Measurements from ENCODE around the gene AGBL1.
"Not testable (repeated sequence)": the region's sequence is repeated elsewhere in the genome, so short reads cannot be mapped to it uniquely, and the experiment has no call there.

Gene AGBL1

GRCh38 chr15:86871964-86872363 lies 792.3 kb downstream of the AGBL1 start:
- ATAC-seq (replicated peaks): no peak
- Mint-ChIP-seq H3K27me3 (peaks cover 10% of the 10 kb centered on the region in 2 donors), H3K27ac (no peak overlapping the region), H3K9me3 (peaks cover 0 to 2% of the 10 kb centered on the region in 2 donors), H3K36me3 (ENCODE audit: insufficient read depth) (no peaks in the 10 kb centered on the region), H3K4me3 (no peak overlapping the region), H3K4me1 (ENCODE audit: low read depth in 2 of 2) (no peaks in the 10 kb centered on the region)
- no peak for DNase-seq

DNA sequence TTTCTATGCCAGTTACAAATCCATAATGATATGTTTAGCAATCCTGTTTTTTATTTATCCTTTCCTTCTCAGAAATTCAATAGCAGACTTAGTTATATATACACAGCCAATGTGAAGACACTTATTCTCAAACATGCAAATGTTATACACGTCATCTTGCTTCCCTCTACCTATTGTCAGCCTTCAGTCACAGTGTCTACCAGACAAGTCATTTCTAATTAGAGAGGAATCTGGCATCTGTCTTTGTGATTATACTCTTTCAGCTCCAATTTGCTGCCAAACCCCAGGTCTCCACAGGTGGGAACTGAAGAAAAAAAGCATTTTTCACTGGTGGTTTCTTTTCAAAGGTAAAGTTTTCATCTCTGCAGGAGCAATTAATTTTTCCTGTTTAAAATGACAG lies 793.1 kb downstream of the AGBL1 start:
- peaks cover 10% of the 10 kb centered on the region in 2 donors for H3K27me3 Mint-ChIP-seq
- no peak overlapping the region for H3K4me3 Mint-ChIP-seq
- H3K27ac Mint-ChIP-seq: no peak overlapping the region
- no peaks in the 10 kb centered on the region for H3K4me1 Mint-ChIP-seq (ENCODE audit: low read depth in 2 of 2)
- H3K36me3 Mint-ChIP-seq (ENCODE audit: insufficient read depth): no peaks in the 10 kb centered on the region
- DNase-seq (no peak), ATAC-seq (replicated peaks) (no peak)
- H3K9me3 Mint-ChIP-seq: peaks cover 0 to 2% of the 10 kb centered on the region in 2 donors

GRCh38 chr15:86875067-86875466 lies 795.4 kb downstream of the AGBL1 start:
- DNase-seq (no peak), ATAC-seq (replicated peaks) (no peak)
- peaks cover 10% of the 10 kb centered on the region in 2 donors for H3K27me3 Mint-ChIP-seq
- no peaks in the 10 kb centered on the region for H3K36me3 Mint-ChIP-seq (ENCODE audit: insufficient read depth)
- no peak overlapping the region for H3K4me3 Mint-ChIP-seq
- no peak overlapping the region for H3K27ac Mint-ChIP-seq
- no peaks in the 10 kb centered on the region for H3K4me1 Mint-ChIP-seq (ENCODE audit: low read depth in 2 of 2)
- peaks cover 0 to 2% of the 10 kb centered on the region in 2 donors for H3K9me3 Mint-ChIP-seq

- no peaks in the 10 kb centered on the region for H3K36me3 Mint-ChIP-seq (ENCODE audit: insufficient read depth)
- ATAC-seq (replicated peaks): no peak
- peaks cover 0 to under 1% of the 10 kb centered on the region in 2 donors for H3K9me3 Mint-ChIP-seq
- H3K4me1 Mint-ChIP-seq (ENCODE audit: low read depth in 2 of 2): no peaks in the 10 kb centered on the region
- no peak for DNase-seq
- peaks cover 4 to 5% of the 10 kb centered on the region in 2 donors for H3K27me3 Mint-ChIP-seq
- H3K4me3 Mint-ChIP-seq: no peak overlapping the region
- H3K27ac Mint-ChIP-seq: no peak overlapping the region
These were observed 796.8 kb downstream of the AGBL1 start for GRCh38 chr15:86876387-86876944.

DNA sequence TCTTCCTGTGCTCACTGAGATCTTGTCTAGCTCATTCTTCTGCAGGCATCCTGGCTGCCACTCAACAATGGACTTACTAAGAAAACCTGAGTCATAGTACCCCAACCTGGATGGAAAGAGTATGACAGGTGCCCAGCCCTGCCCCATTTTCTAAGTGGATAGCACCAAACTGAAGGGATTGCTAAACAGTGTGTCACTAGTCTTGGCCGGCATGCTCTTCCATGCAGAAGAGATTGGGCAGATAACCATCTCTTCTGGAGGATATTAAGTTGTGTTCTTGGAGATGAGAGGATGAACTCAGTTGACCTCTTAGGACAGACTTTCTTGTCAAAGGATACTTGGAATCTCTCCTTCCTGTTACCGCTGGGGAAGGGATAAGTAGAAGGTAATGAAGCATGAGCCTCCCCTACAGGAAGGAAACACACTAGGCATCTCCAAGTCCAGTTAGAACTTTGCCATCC lies 797.5 kb downstream of the AGBL1 start:
- Mint-ChIP-seq H3K4me1 (ENCODE audit: low read depth in 2 of 2) (no peaks in the 10 kb centered on the region), H3K4me3 (no peak overlapping the region)

DNA sequence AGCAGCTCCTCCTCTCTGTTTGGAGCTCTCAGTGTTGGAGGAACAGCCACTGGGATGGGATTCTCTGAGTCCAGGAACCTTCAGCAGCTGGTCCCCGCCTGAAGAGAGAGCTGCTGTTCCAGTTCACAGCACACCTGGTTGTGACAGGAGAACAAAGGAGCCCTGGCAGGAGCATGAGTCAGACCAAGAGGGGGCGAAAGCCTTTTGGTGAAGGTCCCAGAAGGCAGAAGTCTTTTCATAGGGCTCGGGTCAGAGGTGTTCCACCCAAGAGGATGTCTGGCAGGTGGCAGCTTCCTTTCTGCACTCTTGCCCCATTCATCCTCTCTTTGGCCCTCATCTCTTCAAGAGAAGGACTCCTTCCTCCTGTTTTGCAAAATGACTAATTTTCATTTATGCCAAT lies 799.2 kb downstream of the AGBL1 start:
- ATAC-seq (replicated peaks); H3K27me3 Mint-ChIP-seq; H3K36me3 Mint-ChIP-seq (ENCODE audit: insufficient read depth); DNase-seq; H3K9me3 Mint-ChIP-seq; H3K4me3 Mint-ChIP-seq; H3K4me1 Mint-ChIP-seq (ENCODE audit: low read depth in 2 of 2); H3K27ac Mint-ChIP-seq: not testable (repeated sequence)

More for the DNA sequence above, 797.5 kb downstream of the AGBL1 start:
- no peaks in the 10 kb centered on the region for H3K36me3 Mint-ChIP-seq (ENCODE audit: insufficient read depth)
- ATAC-seq (replicated peaks) (no peak), DNase-seq (no peak)
- no peak overlapping the region for H3K27ac Mint-ChIP-seq
- no peaks in the 10 kb centered on the region for H3K27me3 Mint-ChIP-seq
- H3K9me3 Mint-ChIP-seq: no peaks in the 10 kb centered on the region

DNA sequence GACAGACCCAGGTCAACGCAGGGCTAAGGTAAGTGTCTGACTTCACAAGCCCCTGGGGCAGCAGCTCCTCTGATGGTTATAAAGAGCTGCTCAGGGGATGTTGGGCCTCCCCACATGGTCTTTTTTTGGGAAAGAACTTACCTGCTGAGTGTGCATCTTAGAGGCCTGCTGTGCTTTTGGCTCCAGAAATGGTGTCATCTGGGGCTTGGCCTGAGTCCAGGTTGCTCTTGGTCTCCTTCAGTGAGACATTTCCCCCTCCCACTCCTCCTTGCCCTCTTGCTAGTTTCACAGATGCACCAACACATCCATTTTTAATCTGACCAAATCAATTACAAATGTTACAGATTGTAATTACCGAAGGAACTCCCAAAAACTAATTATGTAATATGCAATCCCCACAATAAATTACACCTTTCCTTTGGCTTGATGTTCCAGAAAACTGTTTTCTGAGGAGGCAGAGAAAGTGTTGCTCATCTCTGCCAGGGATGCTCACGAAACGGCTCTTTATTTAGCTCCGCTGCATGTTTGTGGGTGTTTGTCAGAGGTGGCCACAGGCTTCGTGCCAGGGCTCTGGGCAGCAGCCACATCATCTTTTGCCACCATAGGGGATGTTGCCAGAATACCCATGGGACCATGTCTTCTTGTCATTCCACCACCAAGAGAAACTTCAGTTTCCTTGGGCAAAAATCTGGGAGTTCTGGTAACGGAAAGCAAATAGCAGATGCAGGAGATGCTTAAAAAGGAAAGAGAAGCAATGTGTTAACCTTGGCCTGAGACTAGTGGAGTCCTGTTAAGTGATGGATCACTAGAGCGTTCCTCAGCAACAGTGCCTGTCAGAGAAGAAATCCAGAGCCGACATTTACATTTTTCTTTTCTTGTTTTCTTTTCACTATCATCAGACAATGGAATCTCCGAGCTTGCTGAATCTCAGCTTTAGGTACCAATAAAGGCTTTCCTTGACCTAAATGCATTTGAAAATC lies 799.9 kb downstream of the AGBL1 start:
- Mint-ChIP-seq H3K27ac (no peak overlapping the region), H3K4me1 (ENCODE audit: low read depth in 2 of 2) (no peaks in the 10 kb centered on the region), H3K4me3 (no peak overlapping the region), H3K9me3 (no peaks in the 10 kb centered on the region), H3K27me3 (peaks cover 4 to 6% of the 10 kb centered on the region in 2 donors), H3K36me3 (ENCODE audit: insufficient read depth) (no peaks in the 10 kb centered on the region)
- DNase-seq (no peak), ATAC-seq (replicated peaks) (no peak)

DNA sequence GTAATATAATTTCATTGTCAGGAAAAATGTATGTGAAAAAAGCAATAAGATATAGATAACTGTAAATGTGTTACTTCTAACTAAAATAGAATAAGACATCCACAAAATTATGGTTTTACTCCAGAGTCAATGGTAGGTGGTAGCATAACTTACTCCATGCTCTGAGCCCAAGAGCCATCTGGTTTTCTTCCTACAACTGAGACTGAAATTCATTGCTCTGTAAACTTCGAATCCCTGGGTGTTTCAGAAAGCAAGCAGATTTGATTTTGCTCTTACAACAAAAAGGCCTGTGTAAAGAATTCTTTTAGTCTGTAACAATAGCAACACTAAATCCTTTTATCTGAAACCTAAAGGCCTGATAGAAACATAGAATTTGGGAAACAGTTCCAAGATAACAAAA lies 805.9 kb downstream of the AGBL1 start:
- no peak overlapping the region for H3K27ac Mint-ChIP-seq
- H3K4me1 Mint-ChIP-seq (ENCODE audit: low read depth in 2 of 2): no peaks in the 10 kb centered on the region
- H3K4me3 Mint-ChIP-seq: no peak overlapping the region

GRCh38 chr15:86892774-86893449 lies 813.2 kb downstream of the AGBL1 start:
- no peaks in the 10 kb centered on the region for H3K4me1 Mint-ChIP-seq (ENCODE audit: low read depth in 2 of 2)
- no peak overlapping the region for H3K27ac Mint-ChIP-seq
- ATAC-seq (replicated peaks) (no peak), DNase-seq (no peak)
- peaks cover 10 to 19% of the 10 kb centered on the region in 2 donors for H3K27me3 Mint-ChIP-seq
- H3K36me3 Mint-ChIP-seq (ENCODE audit: insufficient read depth): no peaks in the 10 kb centered on the region
- H3K9me3 Mint-ChIP-seq: no peaks in the 10 kb centered on the region
- no peak overlapping the region for H3K4me3 Mint-ChIP-seq

More for the DNA sequence above, 805.9 kb downstream of the AGBL1 start:
- Mint-ChIP-seq H3K27me3 (peaks cover 4 to 6% of the 10 kb centered on the region in 2 donors), H3K36me3 (ENCODE audit: insufficient read depth) (no peaks in the 10 kb centered on the region), H3K9me3 (no peaks in the 10 kb centered on the region)
- DNase-seq (no peak), ATAC-seq (replicated peaks) (no peak)

DNA sequence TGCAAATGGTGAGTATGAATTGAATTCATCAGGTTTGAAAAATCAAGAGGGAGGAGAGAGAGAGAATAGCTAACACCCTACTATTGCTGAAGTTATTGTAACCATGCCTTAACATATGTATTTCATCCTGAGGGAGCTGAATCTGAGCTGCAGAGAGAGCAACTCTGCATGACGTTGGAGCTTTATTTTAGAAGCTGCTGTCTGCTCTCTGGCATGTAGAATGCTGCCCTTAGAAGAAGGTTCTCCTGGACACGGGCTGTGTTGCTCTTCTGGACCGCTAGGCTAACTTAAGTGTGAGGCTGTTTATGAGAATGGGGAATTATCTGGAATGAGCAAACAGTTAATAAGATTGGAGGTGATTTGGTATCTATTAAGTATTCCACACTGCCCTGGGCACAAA lies 814.6 kb downstream of the AGBL1 start:
- ATAC-seq (replicated peaks) (no peak), DNase-seq (no peak)
- no peaks in the 10 kb centered on the region for H3K9me3 Mint-ChIP-seq
- H3K4me3 Mint-ChIP-seq: no peak overlapping the region
- H3K36me3 Mint-ChIP-seq (ENCODE audit: insufficient read depth): no peaks in the 10 kb centered on the region
- peaks cover 10 to 30% of the 10 kb centered on the region in 2 donors for H3K27me3 Mint-ChIP-seq
- H3K27ac Mint-ChIP-seq: no peak overlapping the region
- no peaks in the 10 kb centered on the region for H3K4me1 Mint-ChIP-seq (ENCODE audit: low read depth in 2 of 2)

DNA sequence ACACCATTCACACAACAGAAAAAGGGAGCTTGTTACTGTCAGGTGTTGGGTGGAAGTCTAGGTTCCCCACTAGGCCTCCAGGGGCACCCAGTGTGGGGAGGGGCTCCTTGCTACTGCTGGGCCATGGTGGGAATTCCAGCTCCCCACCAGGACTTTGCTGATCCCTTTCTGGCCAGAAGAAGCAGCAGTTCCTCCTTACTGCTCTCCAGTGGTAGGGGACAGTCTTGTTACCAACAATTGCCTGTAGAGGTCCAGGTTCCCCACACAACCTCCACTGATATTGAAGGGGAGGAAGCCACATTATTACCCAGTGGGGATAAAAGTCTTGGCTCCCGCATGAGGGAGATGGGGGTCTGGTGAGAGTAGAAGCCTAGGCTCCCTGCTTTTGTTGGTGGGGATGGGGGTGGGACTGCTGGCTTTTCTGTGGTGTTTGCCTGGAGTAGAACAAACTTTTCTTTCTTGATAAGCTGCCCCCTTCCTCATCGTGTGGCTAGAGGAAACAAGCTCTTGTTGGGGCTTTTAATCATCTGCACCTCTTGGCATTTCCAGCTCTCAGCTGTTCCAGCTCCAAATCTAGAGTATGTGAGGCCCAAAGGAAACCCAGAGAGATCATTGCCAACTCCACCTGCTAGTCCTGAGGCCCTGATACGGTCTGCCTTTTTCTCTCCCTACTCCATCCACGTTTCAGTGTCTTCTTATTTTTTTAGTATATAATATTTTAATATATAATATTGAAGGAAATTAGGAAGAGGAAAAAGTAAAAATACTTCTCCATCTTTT lies 824.2 kb downstream of the AGBL1 start:
- DNase-seq (no peak), ATAC-seq (replicated peaks) (no peak)
- H3K36me3 Mint-ChIP-seq (ENCODE audit: insufficient read depth): no peaks in the 10 kb centered on the region
- no peak overlapping the region for H3K27ac Mint-ChIP-seq
- no peaks in the 10 kb centered on the region for H3K4me1 Mint-ChIP-seq (ENCODE audit: low read depth in 2 of 2)
- H3K9me3 Mint-ChIP-seq: no peaks in the 10 kb centered on the region
- H3K27me3 Mint-ChIP-seq: peaks cover 14 to 36% of the 10 kb centered on the region in 2 donors
- H3K4me3 Mint-ChIP-seq: no peak overlapping the region

DNA sequence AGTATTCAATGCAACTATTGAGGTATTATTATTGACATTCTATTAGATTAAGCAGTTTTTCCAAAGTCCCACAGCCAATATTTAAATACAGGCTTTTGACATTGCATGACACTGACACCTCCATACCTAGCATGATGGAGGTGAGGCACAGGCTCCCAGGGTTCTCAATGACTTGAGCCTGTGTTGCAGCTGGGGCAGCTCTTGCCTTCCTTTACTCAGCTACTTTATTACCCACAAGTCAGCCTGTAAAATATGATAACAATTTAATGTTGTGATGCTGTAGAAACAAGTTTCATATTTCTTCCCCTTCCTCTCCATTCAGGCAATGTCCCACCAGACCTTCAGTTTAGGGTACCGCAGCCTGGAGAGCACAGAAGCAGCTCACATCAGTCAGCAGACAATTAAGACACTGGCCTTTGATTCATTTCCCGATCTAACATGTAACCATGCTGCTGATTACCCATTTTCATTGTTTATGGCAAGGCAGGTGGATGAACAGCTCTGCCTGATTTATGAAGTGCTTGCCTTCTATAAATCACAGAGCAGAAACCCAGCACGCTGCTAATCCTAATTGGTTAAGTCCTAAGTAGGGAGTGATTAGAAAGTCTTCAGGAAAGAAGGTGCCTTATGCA lies 826.1 kb downstream of the AGBL1 start:
- Mint-ChIP-seq H3K27me3 (peaks cover 14 to 33% of the 10 kb centered on the region in 2 donors), H3K4me3 (no peak overlapping the region), H3K27ac (no peak overlapping the region), H3K36me3 (ENCODE audit: insufficient read depth) (no peaks in the 10 kb centered on the region), H3K9me3 (no peaks in the 10 kb centered on the region), H3K4me1 (ENCODE audit: low read depth in 2 of 2) (no peaks in the 10 kb centered on the region)
- ATAC-seq (replicated peaks): no peak
- no peak for DNase-seq

All from effector memory CD8-positive, alpha-beta T cell (primary cell).